Tibial artery (tissue), 4 donors: ENCODE data around the gene WDR27.

Source experiments
- DNase-seq, 2 donors: peaks; one replicate each; pipeline ENCODE4 v3.0.0-alpha.2; 2019
- H3K27ac ChIP-seq, 2 donors: fragments of 200-600 bp; sonication (generic) in 1 of 2; 1 replicate in 1 of 2; 2 replicates in 1 of 2; pipeline ENCODE4 v1.5.1; 2018 to 2019; ENCODE audit warnings: mild to moderate bottlenecking in 1 of 2
- H3K27me3 ChIP-seq, 2 donors: fragments of 200-600 bp; sonication (generic) in 1 of 2; one replicate each; pipeline versions ENCODE4 v1.5.1 to v1.6.0; 2016 to 2019
- H3K36me3 ChIP-seq, 3 donors: fragments of 200-600 bp; sonication (generic) in 2 of 3; one replicate each; pipeline ENCODE4 v1.5.1; 2016 to 2019; ENCODE audit warnings: mild to moderate bottlenecking in 2 of 3
- H3K4me1 ChIP-seq, 4 donors: fragments of 200-600 bp; sonication (generic) in 2 of 4; 1 replicate in 3 of 4; 2 replicates in 1 of 4; pipeline ENCODE4 v1.5.1; 2016 to 2019
- H3K4me3 ChIP-seq, 2 donors: fragments of 200-600 bp; sonication (generic) in 1 of 2; 1 replicate in 1 of 2; 2 replicates in 1 of 2; pipeline ENCODE4 v1.5.1; 2018 to 2019; ENCODE audit warnings: mild to moderate bottlenecking in 2 of 2
- H3K9me3 ChIP-seq, 3 donors: fragments of 200-600 bp; sonication (generic) in 1 of 3; one replicate each; pipeline ENCODE4 v1.5.1; 2016 to 2019
- intact Hi-C: fragments of 100-400 bp; cut with DNase I; formaldehyde crosslinking; loops from one replicate; pipeline ENCODE4 v1.15.0; 2023; ENCODE audit warnings: low total_unique reads
- TF ChIP-seq, protein P1 (sequence below), 2 experiments: fragments of 200-600 bp in 1 of 2; fragments of 450-650 bp in 1 of 2; IDR thresholded peaks; one replicate each; pipeline ENCODE4 v1.5.1; 2017 to 2019; ENCODE audit warnings: antibody characterized with exemption in 2 of 2, mild to moderate bottlenecking in 1 of 2, moderate library complexity in 1 of 2

Gene WDR27

GRCh38 chr6:169428532-169428931 lies 273.3 kb downstream of the WDR27 start:
- Histone ChIP-seq H3K27me3 (no peaks in the 10 kb centered on the region), H3K4me3 (no peak overlapping the region), H3K36me3 (no peaks in the 10 kb centered on the region), H3K9me3 (peaks cover 0 to 20% (median 18%) of the 10 kb centered on the region in 3 donors), H3K4me1 (peaks cover 0 to 18% (median 3%) of the 10 kb centered on the region in 4 donors), H3K27ac (peak overlapping the region; percentile 48 to 54)
- no peak for DNase-seq
- intact Hi-C loops: no loop called here
- TF ChIP-seq, protein P1, sequence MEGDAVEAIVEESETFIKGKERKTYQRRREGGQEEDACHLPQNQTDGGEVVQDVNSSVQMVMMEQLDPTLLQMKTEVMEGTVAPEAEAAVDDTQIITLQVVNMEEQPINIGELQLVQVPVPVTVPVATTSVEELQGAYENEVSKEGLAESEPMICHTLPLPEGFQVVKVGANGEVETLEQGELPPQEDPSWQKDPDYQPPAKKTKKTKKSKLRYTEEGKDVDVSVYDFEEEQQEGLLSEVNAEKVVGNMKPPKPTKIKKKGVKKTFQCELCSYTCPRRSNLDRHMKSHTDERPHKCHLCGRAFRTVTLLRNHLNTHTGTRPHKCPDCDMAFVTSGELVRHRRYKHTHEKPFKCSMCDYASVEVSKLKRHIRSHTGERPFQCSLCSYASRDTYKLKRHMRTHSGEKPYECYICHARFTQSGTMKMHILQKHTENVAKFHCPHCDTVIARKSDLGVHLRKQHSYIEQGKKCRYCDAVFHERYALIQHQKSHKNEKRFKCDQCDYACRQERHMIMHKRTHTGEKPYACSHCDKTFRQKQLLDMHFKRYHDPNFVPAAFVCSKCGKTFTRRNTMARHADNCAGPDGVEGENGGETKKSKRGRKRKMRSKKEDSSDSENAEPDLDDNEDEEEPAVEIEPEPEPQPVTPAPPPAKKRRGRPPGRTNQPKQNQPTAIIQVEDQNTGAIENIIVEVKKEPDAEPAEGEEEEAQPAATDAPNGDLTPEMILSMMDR (IDR thresholded peaks at IDR 0.05): no peak

DNA sequence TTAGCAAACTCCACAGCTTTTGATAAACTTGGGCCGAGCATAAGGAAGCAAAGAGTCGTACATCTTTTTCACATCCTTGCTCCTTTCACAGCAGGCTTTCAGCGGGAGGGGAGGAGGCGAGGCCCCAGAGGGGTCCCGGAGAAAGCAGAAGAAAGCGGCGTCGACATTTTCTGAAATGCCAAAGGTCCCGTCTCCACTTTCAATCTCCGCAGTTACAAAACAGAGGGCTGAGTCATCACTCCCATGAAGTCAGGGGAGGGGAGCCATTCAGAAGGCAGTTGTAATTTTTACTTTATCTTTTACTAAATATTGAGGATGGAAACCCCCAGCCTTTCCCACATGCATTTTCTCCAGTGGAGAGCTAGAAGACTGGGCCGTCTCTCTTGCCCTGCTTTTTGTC lies 274.0 kb downstream of the WDR27 start:
- Histone ChIP-seq H3K36me3 (no peaks in the 10 kb centered on the region), H3K27me3 (no peaks in the 10 kb centered on the region), H3K4me3 (peak overlapping the region in 1 of 2 donors; percentile 25), H3K27ac (peak overlapping the region; percentile 48 to 54), H3K9me3 (peaks cover 0 to 20% (median 18%) of the 10 kb centered on the region in 3 donors), H3K4me1 (peaks cover 0 to 18% (median 3%) of the 10 kb centered on the region in 4 donors)
- TF ChIP-seq, protein P1 (IDR thresholded peaks at IDR 0.05): no peak
- no peak for DNase-seq
- intact Hi-C loops: no loop called here

GRCh38 chr6:169426611-169427010 lies 275.2 kb downstream of the WDR27 start:
- TF ChIP-seq, protein P1 (IDR thresholded peaks at IDR 0.05): no peak
- intact Hi-C loops: no loop called here
- H3K4me1 ChIP-seq: peaks cover 0 to 18% (median 3%) of the 10 kb centered on the region in 4 donors
- DNase-seq: no peak
- H3K27ac ChIP-seq: no peak overlapping the region
- H3K36me3 ChIP-seq: no peaks in the 10 kb centered on the region
- H3K4me3 ChIP-seq: no peak overlapping the region
- peaks cover 0 to 15% (median 11%) of the 10 kb centered on the region in 3 donors for H3K9me3 ChIP-seq
- no peaks in the 10 kb centered on the region for H3K27me3 ChIP-seq

DNA sequence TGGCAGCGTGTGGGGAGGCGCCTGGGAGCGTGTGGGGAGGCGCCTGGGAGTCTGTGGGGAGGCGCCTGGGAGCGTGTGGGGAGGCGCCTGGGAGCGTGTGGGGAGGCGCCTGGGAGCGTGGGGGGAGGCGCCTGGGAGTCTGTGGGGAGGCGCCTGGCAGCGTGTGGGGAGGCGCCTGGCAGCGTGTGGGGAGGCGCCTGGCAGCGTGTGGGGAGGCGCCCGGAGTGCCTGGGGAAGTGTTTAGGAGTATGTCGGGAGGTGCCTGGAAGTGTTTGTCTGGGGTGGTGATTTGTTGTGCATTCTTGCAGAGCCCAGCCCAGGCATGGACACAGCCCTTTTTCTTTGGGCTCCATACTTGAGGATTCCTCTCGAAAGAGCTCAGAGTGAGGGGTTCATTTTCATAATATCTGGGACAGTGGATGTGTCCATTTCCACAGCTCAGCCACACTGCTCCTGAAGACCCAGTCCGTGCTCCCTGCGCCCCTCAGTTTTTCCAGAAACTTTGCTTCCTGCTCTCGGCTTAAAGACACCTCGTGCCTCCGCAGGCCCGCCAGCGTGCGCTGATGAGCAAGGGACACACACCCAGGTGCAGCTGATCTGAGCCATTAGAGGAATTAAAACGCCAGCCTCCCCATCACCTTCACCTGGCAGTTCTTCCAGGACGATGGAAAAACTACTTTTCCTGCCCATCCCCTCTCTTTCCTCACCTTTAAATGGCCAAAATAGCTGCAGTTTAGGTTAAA lies 276.0 kb downstream of the WDR27 start:
- Histone ChIP-seq H3K27me3 (no peaks in the 10 kb centered on the region), H3K36me3 (no peaks in the 10 kb centered on the region), H3K27ac (no peak overlapping the region), H3K4me1 (peaks cover 0 to 18% (median 3%) of the 10 kb centered on the region in 4 donors), H3K4me3 (no peak overlapping the region), H3K9me3 (peaks cover 0 to 8% (median 3%) of the 10 kb centered on the region in 3 donors)
- TF ChIP-seq, protein P1 (IDR thresholded peaks at IDR 0.05): no peak
- intact Hi-C loops: no loop called here
- DNase-seq: no peak

GRCh38 chr6:169424821-169425240 lies 277.0 kb downstream of the WDR27 start:
- Histone ChIP-seq H3K4me1 (peaks cover 0 to 18% (median 3%) of the 10 kb centered on the region in 4 donors), H3K27me3 (no peaks in the 10 kb centered on the region), H3K27ac (peak overlapping the region in 1 of 2 donors; percentile 46), H3K4me3 (peak overlapping the region; percentile 30 to 31), H3K36me3 (no peaks in the 10 kb centered on the region), H3K9me3 (no peaks in the 10 kb centered on the region)
- peak in 1 of 2 donors; percentile 77 for DNase-seq
- TF ChIP-seq, protein P1 (IDR thresholded peaks at IDR 0.05): no peak
- intact Hi-C loops: no loop called here
